SK-N-SH treated with all-trans-retinoic acid at 6 μM for 48 hours (cell line): ENCODE measurements around the gene HOXA7.

Experiments used
- ATAC-seq: fragments of 200-7000 bp; cut with Tn5 transposase; 3 replicates; pipeline ENCODE4 v1.9.1; 2020; ENCODE audit warnings: mild to moderate bottlenecking, moderate library complexity
- BACH2 ChIP-seq: fragments of 250-450 bp; sonication (Bioruptor Pico); IDR thresholded peaks from 2 replicates; pipeline ENCODE4 v1.9.0; 2021; ENCODE audit warnings: mild to moderate bottlenecking, borderline replicate concordance
- CSDC2 ChIP-seq: fragments of 250-450 bp; sonication (Bioruptor Pico); IDR thresholded peaks from 2 replicates; pipeline ENCODE4 v1.5.0; 2020; ENCODE audit warnings: mild to moderate bottlenecking, moderate library complexity
- GLIS3 ChIP-seq: fragments of 250-450 bp; sonication (Bioruptor Pico); IDR thresholded peaks from 2 replicates; pipeline ENCODE4 v1.5.0; 2020; ENCODE audit warnings: mild to moderate bottlenecking, moderate library complexity
- ISL1 ChIP-seq: fragments of 250-450 bp; sonication (Bioruptor Pico); IDR thresholded peaks from 2 replicates; pipeline ENCODE4 v2.1.2; 2022; ENCODE audit warnings: mild to moderate bottlenecking, moderate library complexity
- OSR1 ChIP-seq: fragments of 250-450 bp; sonication (Bioruptor Pico); IDR thresholded peaks from 2 replicates; pipeline ENCODE4 v1.8.0; 2022; ENCODE audit warnings: moderate library complexity, mild to moderate bottlenecking, inconsistent platforms
- RARB ChIP-seq: fragments of 250-450 bp; sonication (Bioruptor Pico); IDR thresholded peaks from 2 replicates; pipeline ENCODE4 v1.8.0; 2021; ENCODE audit warnings: mild to moderate bottlenecking, moderate library complexity
- SNAI2 ChIP-seq: fragments of 250-450 bp; sonication (Bioruptor Pico); IDR thresholded peaks from 2 replicates; pipeline ENCODE4 v1.5.0; 2020; ENCODE audit warnings: mild to moderate bottlenecking, moderate library complexity
- TCF4 ChIP-seq: fragments of 250-450 bp; sonication (Bioruptor Pico); IDR thresholded peaks from 2 replicates; pipeline ENCODE4 v1.8.0; 2021; ENCODE audit warnings: mild to moderate bottlenecking, moderate library complexity, borderline replicate concordance
- TOX ChIP-seq: fragments of 250-450 bp; sonication (Bioruptor Pico); IDR thresholded peaks from 2 replicates; pipeline ENCODE4 v1.8.0; 2021; ENCODE audit warnings: mild to moderate bottlenecking, moderate library complexity, borderline replicate concordance
- ZC3H10 ChIP-seq: fragments of 250-450 bp; sonication (Bioruptor Pico); IDR thresholded peaks from 2 replicates; pipeline ENCODE4 v1.5.1; 2021; ENCODE audit warnings: mild to moderate bottlenecking, moderate library complexity
- ZFP3 ChIP-seq: fragments of 250-450 bp; sonication (Bioruptor Pico); IDR thresholded peaks from 2 replicates; pipeline ENCODE4 v1.5.0; 2020; ENCODE audit warnings: mild to moderate bottlenecking, moderate library complexity
- ZFP30 ChIP-seq: fragments of 450-650 bp; formaldehyde crosslinking; IDR thresholded peaks from 2 replicates; pipeline ENCODE4 v1.5.0; 2022; ENCODE audit warnings: mild to moderate bottlenecking, moderate library complexity
- ZNF565 ChIP-seq: fragments of 450-650 bp; formaldehyde crosslinking; conservative IDR thresholded peaks from 2 replicates; pipeline ENCODE4 v1.5.0; 2020; ENCODE audit warnings: low read depth, mild to moderate bottlenecking, moderate library complexity
- ZNF70 ChIP-seq: fragments of 450-650 bp; formaldehyde crosslinking; IDR thresholded peaks from 2 replicates; pipeline ENCODE4 v1.5.0; 2020; ENCODE audit warnings: mild to moderate bottlenecking, moderate library complexity
- ZNF8 ChIP-seq: fragments of 450-650 bp; formaldehyde crosslinking; IDR thresholded peaks from 2 replicates; pipeline ENCODE4 v1.5.0; 2020; ENCODE audit warnings: mild to moderate bottlenecking, moderate library complexity
- TF ChIP-seq, protein P1 (sequence below): fragments of 250-450 bp; sonication (Bioruptor Pico); IDR thresholded peaks from 2 replicates; pipeline ENCODE4 v1.5.1; 2021; ENCODE audit warnings: mild to moderate bottlenecking, moderate library complexity
- TF ChIP-seq, protein P2 (sequence below): fragments of 250-450 bp; sonication (Bioruptor Pico); IDR thresholded peaks from 2 replicates; pipeline ENCODE4 v1.5.0; 2020; ENCODE audit warnings: mild to moderate bottlenecking, moderate library complexity
- TF ChIP-seq, protein P3 (sequence below): fragments of 250-450 bp; sonication (Bioruptor Pico); IDR thresholded peaks from 2 replicates; pipeline ENCODE4 v1.8.0; 2021; ENCODE audit warnings: low read depth, mild to moderate bottlenecking, moderate library complexity, borderline replicate concordance
- TF ChIP-seq, protein P4 (sequence below): fragments of 250-450 bp; sonication (Bioruptor Pico); IDR thresholded peaks from 2 replicates; pipeline ENCODE4 v1.5.1; 2020; ENCODE audit warnings: low read depth, mild to moderate bottlenecking, moderate library complexity
- TF ChIP-seq, protein P5 (sequence below): fragments of 250-450 bp; sonication (Bioruptor Pico); IDR thresholded peaks from 2 replicates; pipeline ENCODE4 v1.8.0; 2020; ENCODE audit warnings: mild to moderate bottlenecking, moderate library complexity, borderline replicate concordance

HOXA7 gene

DNA sequence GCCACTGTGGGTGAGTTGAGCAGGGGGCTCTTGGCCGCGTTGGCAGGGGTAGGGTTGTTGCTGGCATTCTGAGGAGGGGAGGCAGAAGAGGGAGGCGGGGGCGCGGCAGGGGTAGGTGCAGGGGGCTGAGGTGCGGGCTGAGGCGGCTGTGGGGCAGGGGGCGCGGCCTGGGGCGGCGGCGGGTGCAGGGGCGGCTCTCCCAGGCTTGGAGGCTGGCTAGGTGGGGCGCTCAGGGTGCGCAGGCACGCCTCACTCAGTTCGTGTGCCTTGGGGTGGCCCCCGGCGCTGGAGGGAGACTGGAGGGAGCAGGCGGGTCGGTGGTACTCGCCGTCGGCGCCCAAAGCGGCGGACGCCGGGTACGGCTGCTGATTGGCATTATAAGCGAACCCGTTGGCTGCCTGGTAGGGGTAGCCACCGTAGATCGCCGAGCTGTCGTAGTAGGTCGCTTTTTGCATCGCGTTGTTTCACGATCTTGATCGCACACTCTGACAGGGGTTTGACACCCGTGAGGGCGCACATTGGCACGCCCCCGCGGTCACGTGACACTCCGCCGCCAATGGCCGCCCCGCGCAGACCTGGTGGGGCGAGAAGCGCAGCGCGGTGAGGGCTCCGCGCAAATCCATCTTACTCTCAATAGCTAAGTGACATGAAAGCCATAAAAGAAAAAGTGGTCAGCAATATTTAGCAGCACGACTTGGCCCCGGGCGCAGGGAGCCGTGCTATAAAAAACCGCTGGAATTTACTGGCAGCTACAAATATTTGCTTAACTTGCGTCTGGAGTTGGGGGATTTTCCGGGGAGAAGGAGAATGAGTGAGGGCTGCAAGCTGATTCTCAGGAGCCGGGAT, 46.1 kb downstream of the HOXA7 start (continued):
- TF ChIP-seq SNAI2 (no peak), ZNF565 (CRISPR knock-in tag) (no peak)
- TF ChIP-seq, protein P1, sequence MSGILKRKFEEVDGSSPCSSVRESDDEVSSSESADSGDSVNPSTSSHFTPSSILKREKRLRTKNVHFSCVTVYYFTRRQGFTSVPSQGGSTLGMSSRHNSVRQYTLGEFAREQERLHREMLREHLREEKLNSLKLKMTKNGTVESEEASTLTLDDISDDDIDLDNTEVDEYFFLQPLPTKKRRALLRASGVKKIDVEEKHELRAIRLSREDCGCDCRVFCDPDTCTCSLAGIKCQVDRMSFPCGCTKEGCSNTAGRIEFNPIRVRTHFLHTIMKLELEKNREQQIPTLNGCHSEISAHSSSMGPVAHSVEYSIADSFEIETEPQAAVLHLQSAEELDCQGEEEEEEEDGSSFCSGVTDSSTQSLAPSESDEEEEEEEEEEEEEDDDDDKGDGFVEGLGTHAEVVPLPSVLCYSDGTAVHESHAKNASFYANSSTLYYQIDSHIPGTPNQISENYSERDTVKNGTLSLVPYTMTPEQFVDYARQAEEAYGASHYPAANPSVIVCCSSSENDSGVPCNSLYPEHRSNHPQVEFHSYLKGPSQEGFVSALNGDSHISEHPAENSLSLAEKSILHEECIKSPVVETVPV (CRISPR knock-in tag), result no peak

DNA sequence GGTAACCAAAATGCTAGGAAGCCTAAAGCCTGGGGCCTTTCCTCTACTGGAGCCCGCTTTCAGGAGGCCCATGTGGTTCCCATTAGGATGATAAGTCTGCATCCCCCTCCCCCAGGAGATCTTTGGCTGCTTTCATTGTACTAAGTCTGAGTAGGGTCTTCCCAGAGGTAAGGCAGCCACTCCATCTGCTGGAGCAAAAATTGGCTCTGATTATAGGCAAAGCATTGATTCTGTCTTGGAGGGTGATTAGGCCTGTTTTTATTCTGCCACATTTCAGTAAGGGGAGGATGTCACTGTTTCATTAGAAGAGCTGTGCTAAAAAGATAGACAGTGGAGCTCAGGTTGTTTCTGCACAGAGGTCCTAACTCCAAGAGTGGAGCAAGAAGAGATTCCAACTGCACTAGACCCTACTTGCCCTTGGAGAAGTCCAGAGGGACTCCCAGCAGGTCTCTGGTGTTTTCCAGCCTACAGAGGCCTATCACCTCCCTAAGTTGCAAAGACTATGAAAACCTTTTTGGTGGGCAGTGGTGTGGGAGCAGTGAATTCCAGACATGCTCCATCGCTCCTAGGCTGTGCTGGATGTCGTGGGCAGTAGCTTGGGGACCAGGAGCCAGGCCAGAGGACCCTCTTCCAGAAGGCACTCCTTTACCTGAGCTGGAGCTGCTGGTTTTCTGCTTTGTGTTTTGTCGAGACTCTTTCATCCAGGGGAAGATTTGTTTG, 46.8 kb downstream of the HOXA7 start:
- no peak for ATAC-seq
- TF ChIP-seq ZNF70 (CRISPR knock-in tag) (no peak), SNAI2 (no peak), RARB (CRISPR knock-in tag) (no peak), GLIS3 (CRISPR knock-in tag) (no peak), OSR1 (CRISPR knock-in tag) (no peak), ZFP3 (CRISPR knock-in tag) (no peak), ZNF8 (no peak), TOX (no peak), CSDC2 (no peak), BACH2 (CRISPR knock-in tag) (no peak), ZFP30 (CRISPR knock-in tag) (no peak), ISL1 (CRISPR knock-in tag) (no peak), TCF4 (CRISPR knock-in tag) (no peak), ZC3H10 (CRISPR knock-in tag) (no peak)
- TF ChIP-seq, protein P2, sequence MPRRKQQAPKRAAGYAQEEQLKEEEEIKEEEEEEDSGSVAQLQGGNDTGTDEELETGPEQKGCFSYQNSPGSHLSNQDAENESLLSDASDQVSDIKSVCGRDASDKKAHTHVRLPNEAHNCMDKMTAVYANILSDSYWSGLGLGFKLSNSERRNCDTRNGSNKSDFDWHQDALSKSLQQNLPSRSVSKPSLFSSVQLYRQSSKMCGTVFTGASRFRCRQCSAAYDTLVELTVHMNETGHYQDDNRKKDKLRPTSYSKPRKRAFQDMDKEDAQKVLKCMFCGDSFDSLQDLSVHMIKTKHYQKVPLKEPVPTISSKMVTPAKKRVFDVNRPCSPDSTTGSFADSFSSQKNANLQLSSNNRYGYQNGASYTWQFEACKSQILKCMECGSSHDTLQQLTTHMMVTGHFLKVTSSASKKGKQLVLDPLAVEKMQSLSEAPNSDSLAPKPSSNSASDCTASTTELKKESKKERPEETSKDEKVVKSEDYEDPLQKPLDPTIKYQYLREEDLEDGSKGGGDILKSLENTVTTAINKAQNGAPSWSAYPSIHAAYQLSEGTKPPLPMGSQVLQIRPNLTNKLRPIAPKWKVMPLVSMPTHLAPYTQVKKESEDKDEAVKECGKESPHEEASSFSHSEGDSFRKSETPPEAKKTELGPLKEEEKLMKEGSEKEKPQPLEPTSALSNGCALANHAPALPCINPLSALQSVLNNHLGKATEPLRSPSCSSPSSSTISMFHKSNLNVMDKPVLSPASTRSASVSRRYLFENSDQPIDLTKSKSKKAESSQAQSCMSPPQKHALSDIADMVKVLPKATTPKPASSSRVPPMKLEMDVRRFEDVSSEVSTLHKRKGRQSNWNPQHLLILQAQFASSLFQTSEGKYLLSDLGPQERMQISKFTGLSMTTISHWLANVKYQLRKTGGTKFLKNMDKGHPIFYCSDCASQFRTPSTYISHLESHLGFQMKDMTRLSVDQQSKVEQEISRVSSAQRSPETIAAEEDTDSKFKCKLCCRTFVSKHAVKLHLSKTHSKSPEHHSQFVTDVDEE (CRISPR knock-in tag), result no peak
- TF ChIP-seq, protein P3, sequence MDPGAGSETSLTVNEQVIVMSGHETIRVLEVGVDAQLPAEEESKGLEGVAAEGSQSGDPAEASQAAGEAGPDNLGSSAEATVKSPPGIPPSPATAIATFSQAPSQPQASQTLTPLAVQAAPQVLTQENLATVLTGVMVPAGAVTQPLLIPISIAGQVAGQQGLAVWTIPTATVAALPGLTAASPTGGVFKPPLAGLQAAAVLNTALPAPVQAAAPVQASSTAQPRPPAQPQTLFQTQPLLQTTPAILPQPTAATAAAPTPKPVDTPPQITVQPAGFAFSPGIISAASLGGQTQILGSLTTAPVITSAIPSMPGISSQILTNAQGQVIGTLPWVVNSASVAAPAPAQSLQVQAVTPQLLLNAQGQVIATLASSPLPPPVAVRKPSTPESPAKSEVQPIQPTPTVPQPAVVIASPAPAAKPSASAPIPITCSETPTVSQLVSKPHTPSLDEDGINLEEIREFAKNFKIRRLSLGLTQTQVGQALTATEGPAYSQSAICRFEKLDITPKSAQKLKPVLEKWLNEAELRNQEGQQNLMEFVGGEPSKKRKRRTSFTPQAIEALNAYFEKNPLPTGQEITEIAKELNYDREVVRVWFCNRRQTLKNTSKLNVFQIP (CRISPR knock-in tag), result no peak
- TF ChIP-seq, protein P4, sequence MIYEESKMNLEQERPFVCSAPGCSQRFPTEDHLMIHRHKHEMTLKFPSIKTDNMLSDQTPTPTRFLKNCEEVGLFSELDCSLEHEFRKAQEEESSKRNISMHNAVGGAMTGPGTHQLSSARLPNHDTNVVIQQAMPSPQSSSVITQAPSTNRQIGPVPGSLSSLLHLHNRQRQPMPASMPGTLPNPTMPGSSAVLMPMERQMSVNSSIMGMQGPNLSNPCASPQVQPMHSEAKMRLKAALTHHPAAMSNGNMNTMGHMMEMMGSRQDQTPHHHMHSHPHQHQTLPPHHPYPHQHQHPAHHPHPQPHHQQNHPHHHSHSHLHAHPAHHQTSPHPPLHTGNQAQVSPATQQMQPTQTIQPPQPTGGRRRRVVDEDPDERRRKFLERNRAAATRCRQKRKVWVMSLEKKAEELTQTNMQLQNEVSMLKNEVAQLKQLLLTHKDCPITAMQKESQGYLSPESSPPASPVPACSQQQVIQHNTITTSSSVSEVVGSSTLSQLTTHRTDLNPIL (CRISPR knock-in tag), result no peak
- TF ChIP-seq, protein P1 (CRISPR knock-in tag), result no peak
- TF ChIP-seq, protein P5, sequence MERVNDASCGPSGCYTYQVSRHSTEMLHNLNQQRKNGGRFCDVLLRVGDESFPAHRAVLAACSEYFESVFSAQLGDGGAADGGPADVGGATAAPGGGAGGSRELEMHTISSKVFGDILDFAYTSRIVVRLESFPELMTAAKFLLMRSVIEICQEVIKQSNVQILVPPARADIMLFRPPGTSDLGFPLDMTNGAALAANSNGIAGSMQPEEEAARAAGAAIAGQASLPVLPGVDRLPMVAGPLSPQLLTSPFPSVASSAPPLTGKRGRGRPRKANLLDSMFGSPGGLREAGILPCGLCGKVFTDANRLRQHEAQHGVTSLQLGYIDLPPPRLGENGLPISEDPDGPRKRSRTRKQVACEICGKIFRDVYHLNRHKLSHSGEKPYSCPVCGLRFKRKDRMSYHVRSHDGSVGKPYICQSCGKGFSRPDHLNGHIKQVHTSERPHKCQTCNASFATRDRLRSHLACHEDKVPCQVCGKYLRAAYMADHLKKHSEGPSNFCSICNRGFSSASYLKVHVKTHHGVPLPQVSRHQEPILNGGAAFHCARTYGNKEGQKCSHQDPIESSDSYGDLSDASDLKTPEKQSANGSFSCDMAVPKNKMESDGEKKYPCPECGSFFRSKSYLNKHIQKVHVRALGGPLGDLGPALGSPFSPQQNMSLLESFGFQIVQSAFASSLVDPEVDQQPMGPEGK (CRISPR knock-in tag), result no peak
